Kidney (tissue), 14 donors: ENCODE measurements around the gene ADGRL1. TPM values are rescaled to one million over a fixed set of nuclear protein-coding genes. Genes with fewer than 3 reads are reported as not detected.
A peak's percentile ranks its signal among the peaks of the same experiment; 100 is the strongest.

Source experiments
- DNase-seq, 5 donors: peaks; one replicate each; pipeline ENCODE4 v3.0.0-alpha.2; 2013 to 2020
- FAIRE-seq: peaks from 2 replicates; lab custom pipeline; 2012; peaks lifted over from hg19 to GRCh38; lab: Jason Lieb, UNC
- H3K27ac ChIP-seq, 2 donors: one replicate each; pipeline ENCODE4 v1.7.0; 2013; ENCODE audit warnings: low read depth in 2 of 2, low read length in 2 of 2, inconsistent platforms in 1 of 2
- H3K27me3 ChIP-seq: one replicate; pipeline ENCODE4 v1.7.1; 2013; ENCODE audit warnings: low read length, inconsistent platforms; ENCODE audit not compliant: control insufficient read depth, insufficient read depth
- H3K36me3 ChIP-seq, 3 donors: one replicate each; pipeline versions ENCODE4 v1.7.0 to v1.7.1; 2013; ENCODE audit warnings: low read length in 3 of 3, control low read depth in 1 of 3, inconsistent platforms in 1 of 3; ENCODE audit not compliant: insufficient read depth in 3 of 3, control insufficient read depth in 2 of 3
- H3K4me1 ChIP-seq, 3 donors: one replicate each; pipeline versions ENCODE4 v1.7.0 to v1.7.1; 2013; ENCODE audit warnings: low read length in 3 of 3, inconsistent platforms in 1 of 3, low read depth in 1 of 3; ENCODE audit not compliant: control insufficient read depth in 2 of 3, insufficient read depth in 2 of 3
- H3K4me3 ChIP-seq, 3 donors: one replicate each; pipeline versions ENCODE4 v1.7.0 to v1.8.1; 2013; ENCODE audit warnings: low read length in 3 of 3, control low read depth in 1 of 3, inconsistent platforms in 1 of 3
- H3K9ac ChIP-seq, 3 donors: one replicate each; pipeline versions ENCODE4 v1.7.0 to v1.7.1; 2013; ENCODE audit warnings: low read length in 3 of 3, control low read depth in 1 of 3, inconsistent platforms in 1 of 3
- H3K9me3 ChIP-seq, 3 donors: one replicate each; pipeline versions ENCODE4 v1.7.0 to v1.7.1; 2013; ENCODE audit warnings: low read length in 3 of 3, control low read depth in 1 of 3, inconsistent platforms in 1 of 3; ENCODE audit not compliant: control insufficient read depth in 2 of 3, insufficient read depth in 1 of 3
- intact Hi-C: fragments of 100-400 bp; cut with DNase I; formaldehyde crosslinking; loops from one replicate; pipeline ENCODE4 v1.11.1; 2022
- polyA plus RNA-seq: library from polyadenylated mRNA; stranded (reverse); fragments of 350-450 nt; fragmentation: Illumina TruSeq; extraction: RNeasy Lipid Tissue Mini Kit (QIAGEN cat#74804); gene quantifications from one replicate; pipeline ENCODE4 v1.2.3, GENCODE V29; 2014; ENCODE audit warnings: low read depth, low replicate concordance; ENCODE audit not compliant: insufficient read depth
- total RNA-seq: library from RNA; stranded (reverse); fragmentation: NEBNext Ultra II Directional; extraction: Animal tissue kit (Norgen Biotek cat#: 25700); gene quantifications from one replicate; pipeline ENCODE4 v1.2.1, GENCODE V29; 2021
- TF ChIP-seq, protein P1 (sequence below): IDR thresholded peaks from 3 replicates; pipeline ENCODE4 v1.5.1; 2012; ENCODE audit warnings: mild to moderate bottlenecking, moderate library complexity, borderline replicate concordance; ENCODE audit not compliant: insufficient read depth; ENCODE audit errors: extremely low read depth
- donor health status: control.
- donor health status: control.
- donor health status: control.
- donor health status: control.
- donor health status: control.
- donor health status: DM: yes; HTN: yes; CAD: no.
- donor health status: Normal renal cell carcinoma (clear cell type).

Gene ADGRL1
- total and polyA plus RNA-seq, 2 donors from 2014 or later, result 6.3 to 30.2 TPM

- H3K4me3 ChIP-seq, result peak overlapping the region; percentile 60 to 86 (median 81)
- DNase-seq, result peak; percentile 47 to 92 (median 70)
- H3K27ac ChIP-seq, result peak overlapping the region; percentile 98 to 99
- H3K36me3 ChIP-seq, result no peaks in the 10 kb centered on the region
- H3K9ac ChIP-seq, result peak overlapping the region; percentile 32 to 92 (median 87)
- TF ChIP-seq, protein P1, sequence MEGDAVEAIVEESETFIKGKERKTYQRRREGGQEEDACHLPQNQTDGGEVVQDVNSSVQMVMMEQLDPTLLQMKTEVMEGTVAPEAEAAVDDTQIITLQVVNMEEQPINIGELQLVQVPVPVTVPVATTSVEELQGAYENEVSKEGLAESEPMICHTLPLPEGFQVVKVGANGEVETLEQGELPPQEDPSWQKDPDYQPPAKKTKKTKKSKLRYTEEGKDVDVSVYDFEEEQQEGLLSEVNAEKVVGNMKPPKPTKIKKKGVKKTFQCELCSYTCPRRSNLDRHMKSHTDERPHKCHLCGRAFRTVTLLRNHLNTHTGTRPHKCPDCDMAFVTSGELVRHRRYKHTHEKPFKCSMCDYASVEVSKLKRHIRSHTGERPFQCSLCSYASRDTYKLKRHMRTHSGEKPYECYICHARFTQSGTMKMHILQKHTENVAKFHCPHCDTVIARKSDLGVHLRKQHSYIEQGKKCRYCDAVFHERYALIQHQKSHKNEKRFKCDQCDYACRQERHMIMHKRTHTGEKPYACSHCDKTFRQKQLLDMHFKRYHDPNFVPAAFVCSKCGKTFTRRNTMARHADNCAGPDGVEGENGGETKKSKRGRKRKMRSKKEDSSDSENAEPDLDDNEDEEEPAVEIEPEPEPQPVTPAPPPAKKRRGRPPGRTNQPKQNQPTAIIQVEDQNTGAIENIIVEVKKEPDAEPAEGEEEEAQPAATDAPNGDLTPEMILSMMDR, result no peak
- no peak for FAIRE-seq
- peaks cover 0 to 33% (median 29%) of the 10 kb centered on the region in 3 donors for H3K4me1 ChIP-seq
- H3K9me3 ChIP-seq, result no peaks in the 10 kb centered on the region
- intact Hi-C loops, result no loop called here
- H3K27me3 ChIP-seq, result no peaks in the 10 kb centered on the region
Observed at GRCh38 chr19:14118165-14119051, 87.6 kb downstream of the ADGRL1 start.

DNA sequence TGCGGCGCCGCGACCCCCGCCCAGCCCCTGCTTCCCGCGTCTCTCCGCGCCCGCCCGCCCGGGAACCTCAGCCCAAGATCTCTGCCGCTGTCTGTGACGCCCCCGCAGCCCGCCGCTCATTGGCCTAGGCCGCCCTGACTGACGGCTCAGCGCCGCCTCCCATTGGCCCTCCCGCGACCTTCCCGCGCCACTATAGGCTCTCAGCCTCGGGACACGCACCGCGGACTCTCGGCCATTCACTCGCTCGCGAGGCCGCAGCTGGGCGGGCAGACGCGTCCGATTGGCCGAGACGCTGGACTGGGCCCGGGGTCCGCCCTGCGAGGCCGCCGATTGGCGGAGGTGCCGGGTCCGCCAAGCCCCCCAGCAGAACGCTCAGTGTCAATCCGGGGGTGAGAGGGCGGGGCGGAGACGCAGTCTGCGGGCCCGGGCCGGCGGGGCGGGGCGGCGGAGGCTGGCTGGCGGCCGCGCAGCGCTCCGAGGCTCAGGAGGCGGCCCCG, 88.3 kb downstream of the ADGRL1 start, which contains the start of gene PRKACA:
PRKACA (minus strand) TSS at position 95 of the 497 bp plus-strand sequence. CDS start 215 bp downstream, outside the sequence.
- Histone ChIP-seq H3K27ac (peak within 1 kb of the TSS; percentile 98 to 99), H3K36me3 (no peaks in the 10 kb centered on the region), H3K4me3 (peak within 1 kb of the TSS; percentile 68 to 86 (median 83)), H3K4me1 (peaks cover 0 to 40% (median 32%) of the 10 kb centered on the region in 3 donors), H3K27me3 (no peaks in the 10 kb centered on the region), H3K9me3 (no peaks in the 10 kb centered on the region), H3K9ac (peak within 1 kb of the TSS; percentile 32 to 92 (median 87))
- TF ChIP-seq, protein P1, result no peak
- DNase-seq (peak; percentile 99 to 100 (median 99)), FAIRE-seq (peak; percentile 60)
- intact Hi-C loops, result no loop called here

GRCh38 chr19:14116918-14117578, 88.9 kb downstream of the ADGRL1 start:
- FAIRE-seq, result no peak
- H3K4me1 ChIP-seq, result peaks cover 0 to 46% (median 37%) of the 10 kb centered on the region in 3 donors
- TF ChIP-seq, protein P1, result no peak
- peak overlapping the region; percentile 68 to 83 (median 80) for H3K4me3 ChIP-seq
- H3K36me3 ChIP-seq, result no peaks in the 10 kb centered on the region
- peak in 2 of 5 donors; percentile 84 to 88 for DNase-seq
- intact Hi-C loops, result no loop called here
- peak overlapping the region; percentile 63 to 69 for H3K27ac ChIP-seq
- no peaks in the 10 kb centered on the region for H3K9me3 ChIP-seq
- H3K9ac ChIP-seq, result peak overlapping the region; percentile 30 to 87 (median 70)
- H3K27me3 ChIP-seq, result no peaks in the 10 kb centered on the region
